CD4-positive, alpha-beta T cell treated with Interleukin-17A for 4 hours (primary cell): ENCODE data around the gene GAGE12C.
"Not testable (repeated sequence)": the region's sequence is repeated elsewhere in the genome, so short reads cannot be mapped to it uniquely, and the experiment has no call there.

Experiments used
- DNase-seq: peaks from one replicate; pipeline ENCODE4 v3.0.0-alpha.2; 2020; ENCODE audit warnings: mixed read lengths

The GAGE12C gene, protein sequence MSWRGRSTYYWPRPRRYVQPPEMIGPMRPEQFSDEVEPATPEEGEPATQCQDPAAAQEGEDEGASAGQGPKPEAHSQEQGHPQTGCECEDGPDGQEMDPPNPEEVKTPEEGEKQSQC

DNA sequence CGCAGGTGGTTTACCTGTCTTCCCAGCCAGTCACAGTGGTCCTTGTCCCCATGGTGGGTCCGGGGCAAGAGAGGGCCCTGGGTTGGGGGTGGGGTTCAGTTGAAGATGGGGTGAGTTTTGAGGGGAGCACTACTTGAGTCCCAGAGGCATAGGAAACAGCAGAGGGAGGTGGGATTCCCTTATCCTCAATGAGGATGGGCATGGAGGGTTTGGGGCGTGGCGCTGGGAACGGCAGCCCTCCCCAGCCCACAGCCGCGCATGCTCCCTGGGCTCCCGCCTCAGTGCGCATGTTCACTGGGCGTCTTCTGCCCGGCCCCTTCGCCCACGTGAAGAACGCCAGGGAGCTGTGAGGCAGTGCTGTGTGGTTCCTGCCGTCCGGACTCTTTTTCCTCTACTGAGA lies at the start of gene GAGE12C:
TSS of gene GAGE12C (plus strand) at position 301 of the 400 bp plus-strand sequence. CDS start 1,155 bp downstream, outside the sequence.
- DNase-seq: not testable (repeated sequence)

DNA sequence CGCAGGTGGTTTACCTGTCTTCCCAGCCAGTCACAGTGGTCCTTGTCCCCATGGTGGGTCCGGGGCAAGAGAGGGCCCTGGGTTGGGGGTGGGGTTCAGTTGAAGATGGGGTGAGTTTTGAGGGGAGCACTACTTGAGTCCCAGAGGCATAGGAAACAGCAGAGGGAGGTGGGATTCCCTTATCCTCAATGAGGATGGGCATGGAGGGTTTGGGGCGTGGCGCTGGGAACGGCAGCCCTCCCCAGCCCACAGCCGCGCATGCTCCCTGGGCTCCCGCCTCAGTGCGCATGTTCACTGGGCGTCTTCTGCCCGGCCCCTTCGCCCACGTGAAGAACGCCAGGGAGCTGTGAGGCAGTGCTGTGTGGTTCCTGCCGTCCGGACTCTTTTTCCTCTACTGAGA lies 9.5 kb downstream of the GAGE12C start, which contains the start of gene GAGE12D:
TSS of gene GAGE12D (plus strand) at position 301 of the 400 bp plus-strand sequence. CDS start 1,155 bp downstream, outside the sequence.
- DNase-seq: not testable (repeated sequence)

DNA sequence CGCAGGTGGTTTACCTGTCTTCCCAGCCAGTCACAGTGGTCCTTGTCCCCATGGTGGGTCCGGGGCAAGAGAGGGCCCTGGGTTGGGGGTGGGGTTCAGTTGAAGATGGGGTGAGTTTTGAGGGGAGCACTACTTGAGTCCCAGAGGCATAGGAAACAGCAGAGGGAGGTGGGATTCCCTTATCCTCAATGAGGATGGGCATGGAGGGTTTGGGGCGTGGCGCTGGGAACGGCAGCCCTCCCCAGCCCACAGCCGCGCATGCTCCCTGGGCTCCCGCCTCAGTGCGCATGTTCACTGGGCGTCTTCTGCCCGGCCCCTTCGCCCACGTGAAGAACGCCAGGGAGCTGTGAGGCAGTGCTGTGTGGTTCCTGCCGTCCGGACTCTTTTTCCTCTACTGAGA lies 19.0 kb downstream of the GAGE12C start, which contains the start of gene GAGE12E:
TSS of gene GAGE12E (plus strand) at position 301 of the 400 bp plus-strand sequence. CDS start 1,155 bp downstream, outside the sequence.
- not testable (repeated sequence) for DNase-seq

DNA sequence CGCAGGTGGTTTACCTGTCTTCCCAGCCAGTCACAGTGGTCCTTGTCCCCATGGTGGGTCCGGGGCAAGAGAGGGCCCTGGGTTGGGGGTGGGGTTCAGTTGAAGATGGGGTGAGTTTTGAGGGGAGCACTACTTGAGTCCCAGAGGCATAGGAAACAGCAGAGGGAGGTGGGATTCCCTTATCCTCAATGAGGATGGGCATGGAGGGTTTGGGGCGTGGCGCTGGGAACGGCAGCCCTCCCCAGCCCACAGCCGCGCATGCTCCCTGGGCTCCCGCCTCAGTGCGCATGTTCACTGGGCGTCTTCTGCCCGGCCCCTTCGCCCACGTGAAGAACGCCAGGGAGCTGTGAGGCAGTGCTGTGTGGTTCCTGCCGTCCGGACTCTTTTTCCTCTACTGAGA lies 28.6 kb downstream of the GAGE12C start, which contains the start of gene GAGE12F:
TSS of gene GAGE12F (plus strand) at position 301 of the 400 bp plus-strand sequence. CDS start 1,155 bp downstream, outside the sequence.
- DNase-seq: not testable (repeated sequence)

DNA sequence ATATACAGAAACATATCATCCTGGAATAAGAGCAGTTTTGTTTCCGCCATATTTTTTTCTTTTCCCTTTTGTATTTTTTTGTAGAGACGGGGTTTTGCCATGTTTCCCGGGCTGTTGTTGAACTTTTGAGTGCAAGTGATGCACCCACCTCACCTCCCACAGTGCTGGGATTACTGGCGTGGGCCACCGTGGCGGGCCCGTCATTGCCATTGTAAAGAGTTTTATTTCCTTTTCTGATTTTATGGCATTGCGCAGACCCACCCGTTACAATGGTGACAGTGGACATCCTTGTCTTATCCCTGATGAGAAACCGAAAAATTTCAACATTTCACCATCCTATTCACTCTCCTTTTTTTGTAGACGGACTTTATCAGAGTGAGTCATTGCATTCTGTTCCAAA lies 36.8 kb downstream of the GAGE12C start:
- not testable (repeated sequence) for DNase-seq

DNA sequence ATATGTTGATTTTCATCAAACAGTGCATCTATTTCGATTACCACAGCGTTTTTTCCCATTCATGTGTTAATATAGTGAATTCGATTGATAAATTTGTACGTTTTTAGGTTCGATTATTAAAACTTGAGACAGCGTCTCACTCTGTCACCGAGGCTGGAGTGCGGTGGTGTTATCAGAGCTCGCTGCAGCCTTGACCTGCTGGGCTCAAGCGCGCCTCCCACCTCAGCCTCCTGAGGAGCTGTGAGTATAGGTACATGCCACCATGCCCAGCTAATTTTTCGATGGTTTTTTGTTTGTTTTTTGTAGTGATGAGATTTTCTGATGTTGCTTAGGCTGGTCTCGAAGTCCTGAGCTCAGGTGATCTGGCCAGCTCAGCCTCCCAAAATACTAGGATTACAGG lies 37.2 kb downstream of the GAGE12C start:
- DNase-seq: not testable (repeated sequence)

DNA sequence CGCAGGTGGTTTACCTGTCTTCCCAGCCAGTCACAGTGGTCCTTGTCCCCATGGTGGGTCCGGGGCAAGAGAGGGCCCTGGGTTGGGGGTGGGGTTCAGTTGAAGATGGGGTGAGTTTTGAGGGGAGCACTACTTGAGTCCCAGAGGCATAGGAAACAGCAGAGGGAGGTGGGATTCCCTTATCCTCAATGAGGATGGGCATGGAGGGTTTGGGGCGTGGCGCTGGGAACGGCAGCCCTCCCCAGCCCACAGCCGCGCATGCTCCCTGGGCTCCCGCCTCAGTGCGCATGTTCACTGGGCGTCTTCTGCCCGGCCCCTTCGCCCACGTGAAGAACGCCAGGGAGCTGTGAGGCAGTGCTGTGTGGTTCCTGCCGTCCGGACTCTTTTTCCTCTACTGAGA lies 38.1 kb downstream of the GAGE12C start, which contains the start of gene GAGE12G:
TSS of gene GAGE12G (plus strand) at position 301 of the 400 bp plus-strand sequence. CDS start 1,155 bp downstream, outside the sequence.
- DNase-seq: not testable (repeated sequence)

DNA sequence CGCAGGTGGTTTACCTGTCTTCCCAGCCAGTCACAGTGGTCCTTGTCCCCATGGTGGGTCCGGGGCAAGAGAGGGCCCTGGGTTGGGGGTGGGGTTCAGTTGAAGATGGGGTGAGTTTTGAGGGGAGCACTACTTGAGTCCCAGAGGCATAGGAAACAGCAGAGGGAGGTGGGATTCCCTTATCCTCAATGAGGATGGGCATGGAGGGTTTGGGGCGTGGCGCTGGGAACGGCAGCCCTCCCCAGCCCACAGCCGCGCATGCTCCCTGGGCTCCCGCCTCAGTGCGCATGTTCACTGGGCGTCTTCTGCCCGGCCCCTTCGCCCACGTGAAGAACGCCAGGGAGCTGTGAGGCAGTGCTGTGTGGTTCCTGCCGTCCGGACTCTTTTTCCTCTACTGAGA lies 47.7 kb downstream of the GAGE12C start, which contains the start of gene GAGE12H:
TSS of gene GAGE12H (plus strand) at position 301 of the 400 bp plus-strand sequence. CDS start 1,155 bp downstream, outside the sequence.
- not testable (repeated sequence) for DNase-seq
